Measurements from ENCODE around the gene MLST8. TPM values are rescaled to one million over a fixed set of nuclear protein-coding genes. Genes with fewer than 3 reads are reported as not detected.

The MLST8 gene
- total and polyA plus RNA-seq, 7 donors: 30.6 to 58.7 (median 41.4) TPM

- Histone ChIP-seq H3K27ac (no peak overlapping the region), H3K27me3 (no peaks in the 10 kb centered on the region), H3K36me3 (peaks cover 41 to 59% (median 50%) of the 10 kb centered on the region in 4 donors), H3K4me3 (no peak overlapping the region), H3K9me3 (no peaks in the 10 kb centered on the region), H3K4me1 (peaks cover 0 to 13% (median 8%) of the 10 kb centered on the region in 4 donors)
- DNase-seq: no peak
- intact Hi-C loops (cut with DNase I): no loop called here
- TF ChIP-seq POLR2A (IDR thresholded peaks at IDR 0.05) (no peak), CTCF (IDR thresholded peaks at IDR 0.05) (no peak), EP300 (IDR thresholded peaks at IDR 0.05) (no peak), POLR2AphosphoS5 (IDR thresholded peaks at IDR 0.05) (no peak)
- 95 to 96% methylated on average over 30 of the region's 30 CpGs for WGBS, 2 donors
Observed at GRCh38 chr16:2244926-2245795, 39.9 kb downstream of the MLST8 start.

GRCh38 chr16:2246301-2246885, 41.1 kb downstream of the MLST8 start:
- H3K9me3 ChIP-seq: no peaks in the 10 kb centered on the region

GRCh38 chr16:2250652-2251295, 45.5 kb downstream of the MLST8 start:
- H3K4me3 ChIP-seq: peak overlapping the region; percentile 63 to 75 (median 70)
- H3K27me3 ChIP-seq: no peaks in the 10 kb centered on the region
- H3K36me3 ChIP-seq: peaks cover 31 to 44% (median 38%) of the 10 kb centered on the region in 4 donors
- H3K4me1 ChIP-seq: peaks cover 0 to 27% (median 23%) of the 10 kb centered on the region in 4 donors
- intact Hi-C loops (cut with DNase I): loop anchor here (1.0 to 5.0 kb wide), 5 partner anchors 18 to 228 kb away; partner anchors contain the start of genes E4F1, MLST8 and RNPS1
- H3K27ac ChIP-seq: peak overlapping the region; percentile 90 to 94 (median 92)
- WGBS, 2 donors: 3 to 10% methylated on average over 35 of the region's 35 CpGs
- DNase-seq: peak; percentile 72
- TF ChIP-seq POLR2AphosphoS5 (IDR thresholded peaks at IDR 0.05) (no peak), POLR2A (IDR thresholded peaks at IDR 0.05) (no peak), CTCF (IDR thresholded peaks at IDR 0.05) (no peak), EP300 (IDR thresholded peaks at IDR 0.05) (no peak)
- H3K9me3 ChIP-seq: no peaks in the 10 kb centered on the region

More at GRCh38 chr16:2246301-2246885, 41.1 kb downstream of the MLST8 start:
- TF ChIP-seq POLR2AphosphoS5 (IDR thresholded peaks at IDR 0.05): no peak
- no peak for TF ChIP-seq EP300 (IDR thresholded peaks at IDR 0.05)
- no peak for TF ChIP-seq POLR2A (IDR thresholded peaks at IDR 0.05)
- no peak for TF ChIP-seq CTCF (IDR thresholded peaks at IDR 0.05)
- 93 to 94% methylated on average over 18 of the region's 18 CpGs for WGBS, 2 donors
- no peak for DNase-seq
- Histone ChIP-seq H3K27me3 (no peaks in the 10 kb centered on the region), H3K27ac (no peak overlapping the region), H3K36me3 (peaks cover 41 to 54% (median 48%) of the 10 kb centered on the region in 4 donors), H3K4me3 (no peak overlapping the region), H3K4me1 (peaks cover 0 to 20% (median 15%) of the 10 kb centered on the region in 4 donors)
- intact Hi-C loops (cut with DNase I): no loop called here

GRCh38 chr16:2251296-2252111, 46.2 kb downstream of the MLST8 start, which contains the start of gene ECI1:
Gene ECI1, minus strand, starts transcription at chr16:2251587. Its CDS starts 21 bp downstream, at chr16:2251566.
- 1 to 2% methylated on average over 88 of the region's 88 CpGs for WGBS, 2 donors
- Histone ChIP-seq H3K4me1 (peaks cover 0 to 27% (median 23%) of the 10 kb centered on the region in 4 donors), H3K27me3 (no peaks in the 10 kb centered on the region), H3K36me3 (peaks cover 31 to 44% (median 38%) of the 10 kb centered on the region in 4 donors), H3K9me3 (no peaks in the 10 kb centered on the region), H3K27ac (peak within 1 kb of the TSS; percentile 90 to 94 (median 92)), H3K4me3 (peak within 1 kb of the TSS; percentile 63 to 75 (median 70))
- peak; percentile 98 for DNase-seq
- intact Hi-C loops (cut with DNase I): loop anchor here (1.0 to 5.0 kb wide), 5 partner anchors 17 to 229 kb away; partner anchors contain the start of genes E4F1, MLST8 and RNPS1
- TF ChIP-seq EP300 (IDR thresholded peaks at IDR 0.05) (no peak), POLR2AphosphoS5 (IDR thresholded peaks at IDR 0.05) (peak; percentile 92 to 95 (median 94)), POLR2A (IDR thresholded peaks at IDR 0.05) (peak; percentile 55 to 71), CTCF (IDR thresholded peaks at IDR 0.05) (peak; percentile 66 to 76 (median 70))
